Activated CD4-positive, alpha-beta T cell treated with anti-CD3 and anti-CD28 coated beads, Interleukin-2, amount 10 ng/mL, durations not matched to agents 7 days and 5 days (primary cell): Measurements from ENCODE around the gene RNF169. TPM values are rescaled to one million over a fixed set of nuclear protein-coding genes. Genes with fewer than 3 reads are reported as not detected.

Source experiments
- CTCF ChIA-PET: fragments of 350-600 bp; sonication (Branson Sonifier 250); formaldehyde crosslinking; loops from one replicate; lab custom pipeline; 2021; ENCODE audit warnings: antibody characterized with exemption; lab: Charles Lee
- POLR2A ChIA-PET: fragments of 350-600 bp; sonication (Branson Sonifier 250); formaldehyde crosslinking; loops from one replicate; lab custom pipeline; 2021; ENCODE audit warnings: antibody characterized with exemption; lab: Charles Lee
- DNase-seq: peaks from one replicate; pipeline ENCODE4 v3.0.0-alpha.2; 2020
- H3K27ac Mint-ChIP-seq: one replicate; pipeline ENCODE4 v1.8.0; 2021; ENCODE audit warnings: mild to moderate bottlenecking, moderate library complexity, mixed read lengths
- H3K27me3 Mint-ChIP-seq: one replicate; pipeline ENCODE4 v1.8.0; 2021; ENCODE audit warnings: mixed read lengths
- H3K36me3 Mint-ChIP-seq: one replicate; pipeline ENCODE4 v1.8.0; 2021; ENCODE audit warnings: low read depth, mixed read lengths
- H3K4me1 Mint-ChIP-seq: one replicate; pipeline ENCODE4 v1.8.0; 2021; ENCODE audit warnings: mixed read lengths
- H3K4me3 Mint-ChIP-seq: one replicate; pipeline ENCODE4 v1.8.0; 2021; ENCODE audit warnings: mild to moderate bottlenecking, moderate library complexity, mixed read lengths
- H3K9me3 Mint-ChIP-seq: one replicate; pipeline ENCODE4 v1.8.0; 2021; ENCODE audit warnings: mixed read lengths
- total RNA-seq, 2 experiments: library from RNA; stranded (reverse); gene quantifications; one replicate each; pipeline ENCODE4 v1.2.3, GENCODE V29; 2021

Gene RNF169
- total RNA-seq, 2 experiments from 2014 or later: 16.4 to 17.4 TPM

- Mint-ChIP-seq H3K27me3 (peaks cover 2% of the 10 kb centered on the region), H3K9me3 (no peaks in the 10 kb centered on the region), H3K27ac (no peak overlapping the region), H3K4me3 (no peak overlapping the region), H3K4me1 (no peaks in the 10 kb centered on the region), H3K36me3 (no peaks in the 10 kb centered on the region)
- DNase-seq: no peak
- POLR2A ChIA-PET: no interaction called here
- CTCF ChIA-PET: interaction anchor here (1.6 kb wide), 1 partner anchor 9 kb away, joined by 4 read pairs; no protein-coding TSS in a partner anchor
Measured at GRCh38 chr11:74717221-74717969, 31.3 kb upstream of the RNF169 start.

- H3K27me3 Mint-ChIP-seq: peaks cover 8% of the 10 kb centered on the region
- H3K36me3 Mint-ChIP-seq: no peaks in the 10 kb centered on the region
- no peak for DNase-seq
- no peaks in the 10 kb centered on the region for H3K4me1 Mint-ChIP-seq
- POLR2A ChIA-PET: no interaction called here
- H3K9me3 Mint-ChIP-seq: no peaks in the 10 kb centered on the region
- H3K27ac Mint-ChIP-seq: no peak overlapping the region
- H3K4me3 Mint-ChIP-seq: no peak overlapping the region
- CTCF ChIA-PET: no interaction called here
Measured at GRCh38 chr11:74719011-74719410, 29.6 kb upstream of the RNF169 start.

GRCh38 chr11:74720596-74721478 is 27.8 kb upstream of the RNF169 start:
- peaks cover 15% of the 10 kb centered on the region for H3K27me3 Mint-ChIP-seq
- no peak for DNase-seq
- no peaks in the 10 kb centered on the region for H3K9me3 Mint-ChIP-seq

GRCh38 chr11:74721479-74721835 is 27.2 kb upstream of the RNF169 start:
- no peaks in the 10 kb centered on the region for H3K4me1 Mint-ChIP-seq
- ChIA-PET POLR2A (no interaction called here), CTCF (interaction anchor here (1.7 kb wide), 1 partner anchor 18 kb away, joined by 4 read pairs; no protein-coding TSS in a partner anchor)
- no peak overlapping the region for H3K27ac Mint-ChIP-seq
- no peak for DNase-seq
- H3K36me3 Mint-ChIP-seq: no peaks in the 10 kb centered on the region
- H3K9me3 Mint-ChIP-seq: no peaks in the 10 kb centered on the region
- peaks cover 15% of the 10 kb centered on the region for H3K27me3 Mint-ChIP-seq
- no peak overlapping the region for H3K4me3 Mint-ChIP-seq

More at GRCh38 chr11:74720596-74721478, 27.8 kb upstream of the RNF169 start:
- no peaks in the 10 kb centered on the region for H3K36me3 Mint-ChIP-seq
- no peak overlapping the region for H3K27ac Mint-ChIP-seq
- no peak overlapping the region for H3K4me3 Mint-ChIP-seq
- CTCF ChIA-PET: interaction anchor here (0.7 to 1.7 kb wide), 3 partner anchors 8 to 59 kb away, joined by 3 to 4 read pairs (median 3); no protein-coding TSS in a partner anchor
- no peaks in the 10 kb centered on the region for H3K4me1 Mint-ChIP-seq
- POLR2A ChIA-PET: no interaction called here

GRCh38 chr11:74723511-74723910 is 25.1 kb upstream of the RNF169 start:
- no peaks in the 10 kb centered on the region for H3K9me3 Mint-ChIP-seq
- ChIA-PET CTCF (no interaction called here), POLR2A (no interaction called here)
- DNase-seq: no peak
- no peak overlapping the region for H3K4me3 Mint-ChIP-seq
- H3K36me3 Mint-ChIP-seq: no peaks in the 10 kb centered on the region
- peaks cover 26% of the 10 kb centered on the region for H3K27me3 Mint-ChIP-seq
- no peaks in the 10 kb centered on the region for H3K4me1 Mint-ChIP-seq
- H3K27ac Mint-ChIP-seq: no peak overlapping the region

GRCh38 chr11:74725701-74726100 is 22.9 kb upstream of the RNF169 start:
- DNase-seq: no peak
- ChIA-PET CTCF (interaction anchor here (0.7 to 1.9 kb wide), 5 partner anchors 14 to 286 kb away, joined by 3 to 7 read pairs (median 4); no protein-coding TSS in a partner anchor), POLR2A (no interaction called here)
- Mint-ChIP-seq H3K4me1 (peaks cover 2% of the 10 kb centered on the region), H3K4me3 (no peak overlapping the region), H3K36me3 (no peaks in the 10 kb centered on the region), H3K27me3 (peaks cover 47% of the 10 kb centered on the region), H3K27ac (no peak overlapping the region), H3K9me3 (no peaks in the 10 kb centered on the region)

- Mint-ChIP-seq H3K27me3 (peaks cover 53% of the 10 kb centered on the region), H3K27ac (no peak overlapping the region), H3K36me3 (no peaks in the 10 kb centered on the region), H3K9me3 (no peaks in the 10 kb centered on the region), H3K4me3 (no peak overlapping the region), H3K4me1 (peaks cover 4% of the 10 kb centered on the region)
- ChIA-PET CTCF (interaction anchor here (0.7 to 1.9 kb wide), 7 partner anchors 11 to 285 kb away, joined by 3 to 7 read pairs (median 3); no protein-coding TSS in a partner anchor), POLR2A (interaction anchor here (0.6 kb wide), 1 partner anchor 674 kb away, joined by 3 read pairs; no protein-coding TSS in a partner anchor)
- peak; percentile 57 for DNase-seq
Measured at GRCh38 chr11:74726547-74727182, 22.0 kb upstream of the RNF169 start.

GRCh38 chr11:74729397-74729796 is 19.3 kb upstream of the RNF169 start:
- CTCF ChIA-PET: interaction anchor here (1.1 to 2.6 kb wide), 2 partner anchors 9 kb away, joined by 3 to 9 read pairs; no protein-coding TSS in a partner anchor
- Mint-ChIP-seq H3K36me3 (no peaks in the 10 kb centered on the region), H3K27me3 (peaks cover 65% of the 10 kb centered on the region), H3K27ac (no peak overlapping the region), H3K4me1 (peaks cover 4% of the 10 kb centered on the region), H3K9me3 (no peaks in the 10 kb centered on the region), H3K4me3 (no peak overlapping the region)
- DNase-seq: no peak
- POLR2A ChIA-PET: no interaction called here

- ChIA-PET CTCF (interaction anchor here (2.6 kb wide), 1 partner anchor 8 kb away, joined by 9 read pairs; no protein-coding TSS in a partner anchor), POLR2A (no interaction called here)
- H3K27ac Mint-ChIP-seq: no peak overlapping the region
- no peaks in the 10 kb centered on the region for H3K9me3 Mint-ChIP-seq
- peaks cover 4% of the 10 kb centered on the region for H3K4me1 Mint-ChIP-seq
- H3K36me3 Mint-ChIP-seq: no peaks in the 10 kb centered on the region
- no peak overlapping the region for H3K4me3 Mint-ChIP-seq
- H3K27me3 Mint-ChIP-seq: peaks cover 63% of the 10 kb centered on the region
- DNase-seq: no peak
Measured at GRCh38 chr11:74730571-74731260, 17.9 kb upstream of the RNF169 start.

- Mint-ChIP-seq H3K27me3 (peaks cover 66% of the 10 kb centered on the region), H3K27ac (no peak within 1 kb of the TSS), H3K36me3 (no peaks in the 10 kb centered on the region), H3K9me3 (no peaks in the 10 kb centered on the region), H3K4me3 (no peak within 1 kb of the TSS), H3K4me1 (peaks cover 4% of the 10 kb centered on the region)
- POLR2A ChIA-PET: no interaction called here
- no peak for DNase-seq
- CTCF ChIA-PET: no interaction called here
Measured at GRCh38 chr11:74731301-74732094, 17.2 kb upstream of the RNF169 start, which contains the start of gene CHRDL2. Gene CHRDL2 (minus strand): TSS chr11:74731426. CDS start chr11:74730888, 538 bp downstream.

GRCh38 chr11:74734559-74734925 is 14.1 kb upstream of the RNF169 start:
- H3K4me1 Mint-ChIP-seq: peaks cover 4% of the 10 kb centered on the region
- H3K9me3 Mint-ChIP-seq: no peaks in the 10 kb centered on the region
- no peak overlapping the region for H3K4me3 Mint-ChIP-seq
- ChIA-PET POLR2A (no interaction called here), CTCF (interaction anchor here (1.1 kb wide), 1 partner anchor 9 kb away, joined by 4 read pairs; no protein-coding TSS in a partner anchor)
- H3K27me3 Mint-ChIP-seq: peaks cover 53% of the 10 kb centered on the region
- no peaks in the 10 kb centered on the region for H3K36me3 Mint-ChIP-seq
- DNase-seq: no peak
- H3K27ac Mint-ChIP-seq: no peak overlapping the region
